ENCODE results near the gene JUP.

The JUP gene

DNA sequence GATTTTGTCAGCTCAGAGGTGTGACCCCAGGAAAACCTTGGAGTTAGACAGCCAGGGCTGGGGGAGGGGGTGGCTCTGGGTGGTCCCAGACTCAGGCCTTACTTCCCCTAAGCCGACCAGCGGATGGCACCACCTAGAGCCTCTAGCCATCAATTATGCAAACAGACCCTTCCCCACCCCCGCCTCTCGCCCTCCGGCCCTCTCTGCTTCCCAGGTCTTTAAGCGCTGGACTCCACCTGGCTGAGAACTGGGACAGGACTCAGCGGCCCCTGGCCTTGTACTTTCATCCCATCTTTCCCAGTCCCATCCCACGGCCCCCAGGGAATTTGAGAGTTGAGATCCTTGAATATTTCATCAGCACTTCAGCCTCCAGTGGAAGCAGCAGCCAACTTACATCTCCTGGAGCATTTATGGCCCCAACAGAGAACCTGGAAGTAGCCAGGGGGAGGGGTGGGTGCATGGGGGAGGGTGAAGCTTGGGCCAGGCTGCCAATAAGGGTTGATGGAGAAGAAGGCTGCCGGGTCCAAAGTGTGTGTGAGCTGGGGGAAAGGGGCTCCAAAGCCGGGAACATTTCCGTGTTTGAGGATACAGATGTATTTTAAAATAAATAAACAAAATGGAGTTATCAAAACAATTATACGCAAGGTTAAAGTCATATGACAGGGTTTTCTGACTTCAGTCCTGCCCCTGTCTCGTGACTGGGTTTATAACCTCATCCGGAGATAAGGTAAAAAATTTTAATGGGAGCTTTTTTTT, 7.5 kb upstream of the JUP start:
- no peaks in the 10 kb centered on the region for H3K9me3 ChIP-seq (ENCODE audit: control insufficient read depth in 2 of 2, low read length in 2 of 2)
- H3K4me3 ChIP-seq (ENCODE audit: low read length in 2 of 2) = peak overlapping the region; percentile 53 to 65
- H3K36me3 ChIP-seq (ENCODE audit: control insufficient read depth in 2 of 2, insufficient read depth in 2 of 2, low read length in 2 of 2) = no peaks in the 10 kb centered on the region
- H3K27me3 ChIP-seq (ENCODE audit: control insufficient read depth in 2 of 2, insufficient read depth in 2 of 2, low read length in 2 of 2) = no peaks in the 10 kb centered on the region
- peaks cover 22 to 31% of the 10 kb centered on the region in 2 donors for H3K4me1 ChIP-seq (ENCODE audit: control insufficient read depth in 2 of 2, insufficient read depth in 2 of 2, low read length in 2 of 2)
- peak overlapping the region; percentile 61 to 83 for H3K9ac ChIP-seq (ENCODE audit: low read depth in 1 of 2, low read length in 2 of 2)
- peak overlapping the region; percentile 89 to 97 for H3K27ac ChIP-seq (ENCODE audit: low read depth in 2 of 2, low read length in 2 of 2)

DNA sequence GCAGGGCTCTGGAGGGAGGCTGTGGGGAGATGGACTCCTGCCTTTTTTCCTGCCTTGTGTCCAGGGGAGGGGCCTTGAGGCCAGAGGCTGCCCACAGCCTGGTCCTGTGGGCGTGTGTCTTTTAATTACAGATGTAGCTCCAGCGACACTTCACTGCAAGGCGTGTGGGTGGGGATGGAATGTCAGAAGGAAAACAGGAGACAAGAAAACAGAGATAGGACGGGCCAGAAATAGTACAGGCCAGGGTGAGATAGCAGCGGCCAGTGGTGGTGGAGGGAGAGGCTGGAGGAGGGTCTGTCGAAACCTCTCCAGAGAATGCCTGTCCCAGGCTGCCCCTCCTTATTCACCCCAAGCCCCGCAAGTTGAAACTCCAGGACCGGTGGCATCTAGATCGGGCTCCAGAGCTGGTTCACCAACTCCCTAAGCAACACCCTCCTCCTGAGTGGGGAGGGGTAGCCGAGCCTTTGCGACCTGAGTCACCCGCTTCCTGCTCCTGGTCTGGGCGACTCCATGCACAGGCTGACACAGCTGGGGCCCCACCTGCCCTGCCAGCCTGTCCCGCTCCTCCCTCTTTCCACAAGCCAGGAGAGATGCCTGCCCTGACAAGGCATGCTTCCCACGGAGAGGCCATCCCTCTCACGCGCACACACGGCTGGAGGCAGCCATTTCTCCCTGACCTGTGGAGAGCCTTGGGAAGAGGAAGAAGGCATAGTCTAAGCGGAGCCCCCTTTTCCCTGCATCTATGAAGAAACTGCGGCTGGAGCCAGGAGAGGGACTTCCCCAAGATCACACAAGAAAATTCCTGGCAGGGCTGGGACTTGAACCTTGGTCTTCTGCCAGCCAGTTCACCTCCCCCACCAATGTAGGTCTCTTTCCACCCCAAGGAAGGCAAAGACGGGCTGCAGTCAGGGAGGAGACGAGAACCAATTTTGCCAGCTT, 6.6 kb upstream of the JUP start:
- H3K9me3 ChIP-seq (ENCODE audit: control insufficient read depth in 2 of 2, low read length in 2 of 2) = no peaks in the 10 kb centered on the region
- peak overlapping the region; percentile 89 to 97 for H3K27ac ChIP-seq (ENCODE audit: low read depth in 2 of 2, low read length in 2 of 2)
- H3K4me3 ChIP-seq (ENCODE audit: low read length in 2 of 2) = peak overlapping the region; percentile 53 to 65

DNA sequence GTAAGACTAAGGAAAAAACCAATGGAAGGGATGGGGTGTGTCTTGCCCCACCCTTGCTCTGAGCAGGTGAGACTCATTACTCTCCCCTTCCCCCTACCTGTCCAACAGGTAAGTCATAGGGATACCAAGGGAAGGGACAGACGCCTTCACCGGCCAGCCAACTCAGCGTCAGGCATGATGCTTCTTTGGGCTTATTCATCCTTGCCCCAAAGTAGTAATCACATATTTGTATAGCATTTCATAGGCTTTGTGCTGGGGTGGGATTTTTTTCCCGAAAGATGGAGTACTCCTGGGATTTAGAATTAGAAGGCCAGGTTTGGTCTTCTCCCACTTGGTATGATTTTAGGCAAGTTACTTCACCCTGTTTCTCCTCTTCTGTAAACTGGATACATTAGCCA, 509 bp upstream of the JUP start:
- Histone ChIP-seq H3K9ac (ENCODE audit: low read depth in 1 of 2, low read length in 2 of 2) (peak overlapping the region; percentile 54 to 55), H3K9me3 (ENCODE audit: control insufficient read depth in 2 of 2, low read length in 2 of 2) (no peaks in the 10 kb centered on the region), H3K27me3 (ENCODE audit: control insufficient read depth in 2 of 2, insufficient read depth in 2 of 2, low read length in 2 of 2) (no peaks in the 10 kb centered on the region), H3K27ac (ENCODE audit: low read depth in 2 of 2, low read length in 2 of 2) (peak overlapping the region; percentile 85 to 86), H3K4me1 (ENCODE audit: control insufficient read depth in 2 of 2, insufficient read depth in 2 of 2, low read length in 2 of 2) (peaks cover 19 to 36% of the 10 kb centered on the region in 2 donors), H3K36me3 (ENCODE audit: control insufficient read depth in 2 of 2, insufficient read depth in 2 of 2, low read length in 2 of 2) (no peaks in the 10 kb centered on the region), H3K4me3 (ENCODE audit: low read length in 2 of 2) (peak overlapping the region in 1 of 2 donors; percentile 39)

More for the DNA sequence above, 6.6 kb upstream of the JUP start:
- Histone ChIP-seq H3K4me1 (ENCODE audit: control insufficient read depth in 2 of 2, insufficient read depth in 2 of 2, low read length in 2 of 2) (peaks cover 22 to 31% of the 10 kb centered on the region in 2 donors), H3K9ac (ENCODE audit: low read depth in 1 of 2, low read length in 2 of 2) (peak overlapping the region; percentile 61 to 83), H3K36me3 (ENCODE audit: control insufficient read depth in 2 of 2, insufficient read depth in 2 of 2, low read length in 2 of 2) (no peaks in the 10 kb centered on the region), H3K27me3 (ENCODE audit: control insufficient read depth in 2 of 2, insufficient read depth in 2 of 2, low read length in 2 of 2) (no peaks in the 10 kb centered on the region)

DNA sequence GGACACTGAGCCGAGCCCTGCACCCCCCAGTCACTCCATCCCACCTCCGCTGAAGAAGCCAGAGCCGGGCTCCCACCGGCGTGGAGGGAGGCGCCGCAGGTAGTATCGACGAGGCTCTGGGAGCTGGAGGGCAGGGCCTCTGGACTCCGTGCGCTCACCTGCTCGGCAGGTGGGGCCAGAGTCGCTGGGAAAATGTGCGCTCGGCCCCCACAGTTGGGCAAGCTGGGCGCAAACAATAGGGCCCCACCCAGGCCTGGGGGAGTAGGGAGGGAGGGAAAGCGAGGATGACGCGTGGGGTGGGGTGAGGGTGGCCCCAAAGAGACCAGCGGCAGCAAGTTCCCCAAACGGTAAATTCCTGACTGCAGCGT, 668 bp downstream of the JUP start:
- Histone ChIP-seq H3K4me1 (ENCODE audit: control insufficient read depth in 2 of 2, insufficient read depth in 2 of 2, low read length in 2 of 2) (peaks cover 17 to 30% of the 10 kb centered on the region in 2 donors), H3K9me3 (ENCODE audit: control insufficient read depth in 2 of 2, low read length in 2 of 2) (no peaks in the 10 kb centered on the region), H3K9ac (ENCODE audit: low read depth in 1 of 2, low read length in 2 of 2) (peak overlapping the region; percentile 92 to 98), H3K27me3 (ENCODE audit: control insufficient read depth in 2 of 2, insufficient read depth in 2 of 2, low read length in 2 of 2) (no peaks in the 10 kb centered on the region), H3K36me3 (ENCODE audit: control insufficient read depth in 2 of 2, insufficient read depth in 2 of 2, low read length in 2 of 2) (peaks cover 0 to 3% of the 10 kb centered on the region in 2 donors), H3K4me3 (ENCODE audit: low read length in 2 of 2) (peak overlapping the region; percentile 85 to 87), H3K27ac (ENCODE audit: low read depth in 2 of 2, low read length in 2 of 2) (peak overlapping the region; percentile 99)

DNA sequence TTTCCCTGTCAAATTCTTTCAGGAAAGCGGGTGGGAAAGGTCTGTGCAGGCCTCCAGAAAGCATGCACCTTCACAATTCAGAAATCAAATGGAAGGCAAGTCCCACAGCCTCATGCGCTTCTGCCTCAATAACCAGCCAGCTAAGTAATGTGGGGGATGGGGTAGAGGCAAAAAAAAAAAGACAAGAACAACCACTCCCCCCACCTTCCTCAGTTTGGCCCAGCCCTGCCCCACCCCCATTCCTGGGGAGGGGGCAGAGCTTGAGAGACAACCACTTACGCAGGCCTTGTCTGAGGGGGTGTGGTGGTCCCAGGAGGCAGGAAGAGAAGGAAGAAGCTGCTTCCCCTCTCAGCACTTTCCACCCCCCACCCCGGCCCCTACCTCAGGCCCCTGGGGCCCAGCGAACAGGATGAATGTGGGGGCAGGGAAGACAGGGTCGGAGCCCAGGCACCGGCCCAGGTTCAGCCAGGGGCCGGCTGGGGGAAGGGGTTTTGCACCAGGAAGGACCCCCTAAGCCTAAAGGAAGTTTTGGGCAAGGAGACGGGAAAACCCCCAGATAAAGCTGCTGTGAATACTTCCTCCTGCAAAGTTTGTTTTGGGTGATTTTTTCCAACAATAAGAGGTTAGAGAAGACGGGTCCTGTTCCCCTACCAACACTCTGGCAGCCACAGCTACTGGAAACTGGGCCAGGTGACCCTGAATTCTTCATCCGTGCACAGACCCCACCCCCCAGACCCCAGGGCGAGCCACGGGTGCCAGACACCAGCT, 1.2 kb downstream of the JUP start:
- Histone ChIP-seq H3K36me3 (ENCODE audit: control insufficient read depth in 2 of 2, insufficient read depth in 2 of 2, low read length in 2 of 2) (peaks cover 0 to 3% of the 10 kb centered on the region in 2 donors), H3K27me3 (ENCODE audit: control insufficient read depth in 2 of 2, insufficient read depth in 2 of 2, low read length in 2 of 2) (no peaks in the 10 kb centered on the region), H3K9ac (ENCODE audit: low read depth in 1 of 2, low read length in 2 of 2) (peak overlapping the region; percentile 92 to 98), H3K4me3 (ENCODE audit: low read length in 2 of 2) (peak overlapping the region; percentile 85 to 87), H3K27ac (ENCODE audit: low read depth in 2 of 2, low read length in 2 of 2) (peak overlapping the region; percentile 99), H3K4me1 (ENCODE audit: control insufficient read depth in 2 of 2, insufficient read depth in 2 of 2, low read length in 2 of 2) (peaks cover 17 to 30% of the 10 kb centered on the region in 2 donors), H3K9me3 (ENCODE audit: control insufficient read depth in 2 of 2, low read length in 2 of 2) (no peaks in the 10 kb centered on the region)

DNA sequence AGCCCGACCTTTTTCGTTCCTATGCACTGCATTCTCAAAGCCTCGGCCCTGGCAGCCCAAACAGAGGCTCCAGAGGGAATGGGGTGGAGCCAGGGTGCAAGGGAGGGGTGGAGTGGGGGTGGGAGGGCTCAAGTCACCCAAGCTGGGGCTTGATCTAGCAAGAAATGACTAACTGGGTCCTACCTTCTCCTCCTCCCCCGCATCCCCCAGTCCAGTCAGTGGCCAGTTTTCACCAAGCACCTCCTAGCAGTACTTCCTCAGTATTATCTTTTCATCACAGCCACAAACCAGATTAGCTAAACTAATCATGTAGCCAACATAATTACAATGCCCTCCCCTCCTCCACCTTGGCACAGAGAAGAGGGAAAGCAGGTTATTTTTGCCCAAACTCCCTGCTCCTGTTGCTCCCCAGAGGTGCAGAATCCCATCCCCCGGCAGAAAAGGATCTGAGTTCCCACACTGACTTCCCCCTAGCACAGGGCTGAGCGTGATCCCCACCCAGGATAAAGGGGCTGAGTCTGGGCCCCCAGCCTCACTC, 2.2 kb downstream of the JUP start:
- Histone ChIP-seq H3K9me3 (ENCODE audit: control insufficient read depth in 2 of 2, low read length in 2 of 2) (no peaks in the 10 kb centered on the region), H3K4me1 (ENCODE audit: control insufficient read depth in 2 of 2, insufficient read depth in 2 of 2, low read length in 2 of 2) (peaks cover 20 to 34% of the 10 kb centered on the region in 2 donors), H3K4me3 (ENCODE audit: low read length in 2 of 2) (peak overlapping the region; percentile 85 to 87), H3K27me3 (ENCODE audit: control insufficient read depth in 2 of 2, insufficient read depth in 2 of 2, low read length in 2 of 2) (no peaks in the 10 kb centered on the region), H3K36me3 (ENCODE audit: control insufficient read depth in 2 of 2, insufficient read depth in 2 of 2, low read length in 2 of 2) (peaks cover 0 to 3% of the 10 kb centered on the region in 2 donors), H3K27ac (ENCODE audit: low read depth in 2 of 2, low read length in 2 of 2) (peak overlapping the region; percentile 99), H3K9ac (ENCODE audit: low read depth in 1 of 2, low read length in 2 of 2) (peak overlapping the region in 1 of 2 donors; percentile 98)

DNA sequence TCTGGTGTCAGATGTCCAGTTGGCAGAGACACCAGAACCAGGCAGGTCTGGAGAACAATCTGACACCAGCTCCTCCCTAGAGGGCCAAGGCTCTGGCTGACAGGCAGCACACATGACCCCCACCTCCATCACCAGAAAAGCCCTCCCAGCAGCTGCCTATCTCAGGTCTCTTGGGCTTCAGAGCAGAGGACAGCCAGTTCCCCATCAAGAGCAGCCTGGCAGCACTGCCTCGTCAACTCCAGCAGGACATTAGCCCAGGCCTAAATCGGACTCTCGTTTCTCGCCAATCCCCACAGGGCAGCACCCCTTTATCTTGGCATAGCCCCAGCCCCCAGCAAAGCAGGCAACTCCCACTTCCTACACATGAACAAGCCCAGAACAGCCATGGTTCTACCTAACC, 4.4 kb downstream of the JUP start:
- Histone ChIP-seq H3K27me3 (ENCODE audit: control insufficient read depth in 2 of 2, insufficient read depth in 2 of 2, low read length in 2 of 2) (no peaks in the 10 kb centered on the region), H3K36me3 (ENCODE audit: control insufficient read depth in 2 of 2, insufficient read depth in 2 of 2, low read length in 2 of 2) (peaks cover 1 to 3% of the 10 kb centered on the region in 2 donors), H3K27ac (ENCODE audit: low read depth in 2 of 2, low read length in 2 of 2) (peak overlapping the region in 1 of 2 donors; percentile 38), H3K4me1 (ENCODE audit: control insufficient read depth in 2 of 2, insufficient read depth in 2 of 2, low read length in 2 of 2) (peaks cover 29 to 42% of the 10 kb centered on the region in 2 donors), H3K9ac (ENCODE audit: low read depth in 1 of 2, low read length in 2 of 2) (peak overlapping the region; percentile 41 to 47), H3K9me3 (ENCODE audit: control insufficient read depth in 2 of 2, low read length in 2 of 2) (no peaks in the 10 kb centered on the region), H3K4me3 (ENCODE audit: low read length in 2 of 2) (no peak overlapping the region)

DNA sequence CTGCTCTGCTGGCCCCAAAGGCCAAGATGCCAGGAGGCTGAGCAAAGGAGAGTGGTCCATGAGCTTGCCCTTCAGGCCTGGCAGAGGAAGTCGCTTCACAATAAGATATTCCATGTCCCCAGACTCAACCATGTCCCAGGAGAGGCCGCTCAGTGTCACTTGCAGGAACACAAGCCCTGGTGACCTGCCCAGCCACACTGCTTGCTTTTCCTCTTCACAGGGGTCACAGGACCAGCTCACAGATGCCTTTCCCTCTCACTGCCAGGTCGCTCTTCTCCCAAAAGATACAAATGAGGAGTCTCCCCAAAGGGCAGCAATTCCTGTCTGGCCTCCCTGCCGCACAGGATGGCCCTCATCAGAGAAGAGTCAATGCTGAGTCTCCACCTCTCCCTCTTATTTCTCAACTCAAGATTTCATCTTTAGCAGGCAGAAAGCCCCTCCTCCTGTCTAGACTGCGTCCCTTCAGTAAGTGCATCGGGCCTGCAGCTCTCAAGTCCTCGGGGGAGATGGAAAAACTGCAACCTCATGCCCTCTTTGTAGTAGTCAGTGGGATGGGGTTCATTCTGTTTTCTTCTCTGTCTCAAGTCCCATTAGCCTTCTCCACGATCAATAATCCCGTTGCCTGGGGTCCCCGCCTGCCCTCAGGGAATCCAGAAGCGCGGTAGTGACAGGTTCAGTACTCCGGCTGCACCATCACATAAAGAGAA, 5.0 kb downstream of the JUP start:
- H3K36me3 ChIP-seq (ENCODE audit: control insufficient read depth in 2 of 2, insufficient read depth in 2 of 2, low read length in 2 of 2) = peaks cover 3% of the 10 kb centered on the region in 2 donors
- peaks cover 31 to 44% of the 10 kb centered on the region in 2 donors for H3K4me1 ChIP-seq (ENCODE audit: control insufficient read depth in 2 of 2, insufficient read depth in 2 of 2, low read length in 2 of 2)
- H3K9ac ChIP-seq (ENCODE audit: low read depth in 1 of 2, low read length in 2 of 2) = peak overlapping the region in 1 of 2 donors; percentile 41
- H3K27ac ChIP-seq (ENCODE audit: low read depth in 2 of 2, low read length in 2 of 2) = peak overlapping the region in 1 of 2 donors; percentile 38
- no peaks in the 10 kb centered on the region for H3K9me3 ChIP-seq (ENCODE audit: control insufficient read depth in 2 of 2, low read length in 2 of 2)
- no peak overlapping the region for H3K4me3 ChIP-seq (ENCODE audit: low read length in 2 of 2)
- H3K27me3 ChIP-seq (ENCODE audit: control insufficient read depth in 2 of 2, insufficient read depth in 2 of 2, low read length in 2 of 2) = no peaks in the 10 kb centered on the region

DNA sequence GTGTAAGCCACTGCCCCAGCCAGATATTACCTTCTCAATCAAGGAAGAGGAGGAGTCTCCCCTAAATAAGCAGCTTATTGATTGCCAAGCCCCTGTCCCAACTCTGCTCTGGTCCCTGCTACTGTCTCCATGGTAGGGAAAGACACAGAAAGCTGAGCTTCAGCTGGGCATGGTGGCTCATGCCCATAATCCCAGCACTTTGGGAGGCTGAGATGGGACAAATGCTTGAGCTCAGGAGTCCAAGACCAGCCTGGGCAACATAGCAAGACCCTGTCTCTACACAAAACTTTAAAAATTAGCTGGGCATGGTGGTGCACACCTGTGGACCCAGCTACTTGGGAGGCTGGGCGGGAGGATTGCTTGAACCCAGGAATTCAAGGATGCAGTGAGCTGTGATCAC, 6.6 kb downstream of the JUP start:
- peaks cover 3 to 7% of the 10 kb centered on the region in 2 donors for H3K36me3 ChIP-seq (ENCODE audit: control insufficient read depth in 2 of 2, insufficient read depth in 2 of 2, low read length in 2 of 2)
- H3K27ac ChIP-seq (ENCODE audit: low read depth in 2 of 2, low read length in 2 of 2) = no peak overlapping the region
- no peaks in the 10 kb centered on the region for H3K27me3 ChIP-seq (ENCODE audit: control insufficient read depth in 2 of 2, insufficient read depth in 2 of 2, low read length in 2 of 2)
- H3K9me3 ChIP-seq (ENCODE audit: control insufficient read depth in 2 of 2, low read length in 2 of 2) = no peaks in the 10 kb centered on the region
- no peak overlapping the region for H3K9ac ChIP-seq (ENCODE audit: low read depth in 1 of 2, low read length in 2 of 2)
- H3K4me3 ChIP-seq (ENCODE audit: low read length in 2 of 2) = no peak overlapping the region
- H3K4me1 ChIP-seq (ENCODE audit: control insufficient read depth in 2 of 2, insufficient read depth in 2 of 2, low read length in 2 of 2) = peaks cover 47 to 51% of the 10 kb centered on the region in 2 donors
